Measurements from ENCODE around the gene DHRS1. TPM values are rescaled to one million over a fixed set of nuclear protein-coding genes. Genes with fewer than 3 reads are reported as not detected.
A peak's percentile ranks its signal among the peaks of the same experiment; 100 is the strongest.
"Not testable (repeated sequence)": the region's sequence is repeated elsewhere in the genome, so short reads cannot be mapped to it uniquely, and the experiment has no call there.

Gene DHRS1
- polyA plus RNA-seq, 3 donors, result 31.4 to 61.9 (median 37.9) TPM

DNA sequence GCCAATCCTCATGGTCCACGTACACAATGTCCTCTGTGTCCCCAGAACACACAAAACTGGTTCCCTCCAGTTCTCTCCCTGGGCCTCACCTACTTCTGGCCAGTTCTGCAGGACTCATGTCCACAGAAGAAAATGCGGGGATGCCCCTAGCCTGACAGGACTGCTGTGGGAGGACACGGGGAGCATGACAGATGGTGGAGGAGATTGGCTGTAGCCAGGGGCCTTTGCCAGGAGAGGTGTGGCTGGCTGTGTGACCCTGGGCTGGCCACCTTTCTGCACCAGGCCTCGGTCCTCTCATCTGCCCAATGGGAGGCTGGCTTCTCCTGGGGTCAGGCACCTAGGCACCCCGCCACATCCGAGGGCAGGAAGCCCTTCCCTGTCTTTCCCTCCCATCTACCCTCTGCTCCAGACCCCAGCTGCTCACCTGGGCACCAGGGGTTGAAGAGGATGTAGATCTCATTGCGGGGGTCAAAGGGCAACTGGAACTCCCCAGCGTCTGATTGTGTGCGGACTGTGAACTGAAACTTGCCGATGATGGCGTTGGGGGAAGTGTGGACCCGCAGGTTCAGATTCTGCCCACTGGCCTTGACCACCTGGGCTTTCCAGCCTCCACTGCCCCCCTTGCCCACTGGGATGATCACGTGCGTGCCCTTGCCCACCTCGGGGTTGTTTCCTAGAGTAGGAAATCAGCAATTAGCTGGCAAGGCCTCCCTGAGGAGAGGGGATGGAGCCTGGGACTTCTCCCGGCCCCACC, 39.4 kb downstream of the DHRS1 start:
- no peak for DNase-seq (ENCODE audit: extremely low read depth in 1 of 11, low read depth in 9 of 11, low spot score in 4 of 11)

DNA sequence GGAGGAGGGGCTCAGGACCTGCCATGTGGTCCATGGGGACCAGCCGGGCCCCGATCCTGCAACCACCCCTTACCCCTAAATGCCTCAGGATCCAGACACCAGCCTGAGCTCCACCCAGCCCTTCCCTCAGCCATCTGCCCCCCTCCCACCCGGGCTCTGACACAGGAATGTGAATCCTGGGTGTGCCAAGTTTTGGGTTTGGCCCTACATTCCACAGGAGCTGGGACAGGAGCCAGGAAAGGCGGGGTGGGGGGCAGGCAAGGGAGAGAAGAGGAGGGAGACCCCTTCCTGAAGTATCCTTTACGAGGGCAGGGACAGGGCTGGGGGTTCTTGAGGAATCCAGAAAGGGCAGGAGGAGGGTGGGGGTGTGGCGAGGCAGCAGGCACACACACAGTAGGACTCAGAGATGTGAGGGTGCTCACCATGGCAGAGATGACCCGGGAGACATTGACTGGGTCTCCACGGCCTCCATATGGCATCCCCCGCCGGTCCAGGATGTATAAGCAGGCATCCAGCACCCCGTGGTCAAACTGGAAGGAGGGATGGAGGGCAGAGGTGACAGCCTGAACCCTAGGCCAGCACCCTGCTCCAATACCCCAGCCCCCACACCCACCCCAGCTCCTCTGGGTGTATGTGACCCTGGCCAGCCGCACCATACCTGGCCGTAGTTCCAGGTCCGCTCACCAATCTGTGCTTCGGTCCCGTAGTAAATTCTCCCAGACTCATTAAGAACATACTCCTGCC, 40.1 kb downstream of the DHRS1 start:
- peak in 1 of 11 donors; percentile 5 for DNase-seq (ENCODE audit: extremely low read depth in 1 of 11, low read depth in 9 of 11, low spot score in 4 of 11)

DNA sequence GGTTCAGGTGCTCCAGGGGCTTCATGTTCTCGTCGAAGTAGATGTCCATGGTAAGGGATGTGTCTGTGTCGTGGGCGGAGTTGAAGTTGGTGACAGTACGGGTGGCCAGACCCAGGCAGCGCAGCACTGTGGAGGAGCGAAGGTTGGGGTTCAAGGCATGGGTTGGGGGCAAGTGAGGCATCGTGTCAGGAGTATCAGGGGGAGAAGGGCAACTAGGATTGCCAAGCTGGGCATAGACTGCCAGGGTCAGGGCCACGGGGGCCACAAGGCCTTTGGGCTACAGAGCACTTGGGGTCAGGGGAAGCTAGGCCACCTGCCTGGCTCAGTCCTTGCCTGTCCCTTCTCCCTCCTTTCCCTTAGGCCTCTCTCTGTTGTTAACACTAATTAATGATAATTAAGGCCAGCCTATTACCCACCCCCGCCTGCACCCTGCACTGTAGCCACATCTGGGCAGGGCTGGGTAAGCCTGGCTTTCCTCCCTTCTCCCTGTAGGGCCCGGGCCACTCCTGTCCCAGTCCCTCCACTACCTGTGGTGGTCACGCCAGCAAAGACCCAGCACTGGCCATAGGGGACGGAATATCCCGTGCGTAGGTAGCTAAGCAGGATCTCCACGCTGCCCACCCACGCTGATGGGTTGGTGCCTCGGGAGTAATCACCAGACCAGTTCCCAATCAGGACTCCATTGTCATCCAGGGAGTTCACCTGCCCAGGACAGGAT, 40.9 kb downstream of the DHRS1 start:
- DNase-seq (ENCODE audit: extremely low read depth in 1 of 11, low read depth in 9 of 11, low spot score in 4 of 11), result no peak

DNA sequence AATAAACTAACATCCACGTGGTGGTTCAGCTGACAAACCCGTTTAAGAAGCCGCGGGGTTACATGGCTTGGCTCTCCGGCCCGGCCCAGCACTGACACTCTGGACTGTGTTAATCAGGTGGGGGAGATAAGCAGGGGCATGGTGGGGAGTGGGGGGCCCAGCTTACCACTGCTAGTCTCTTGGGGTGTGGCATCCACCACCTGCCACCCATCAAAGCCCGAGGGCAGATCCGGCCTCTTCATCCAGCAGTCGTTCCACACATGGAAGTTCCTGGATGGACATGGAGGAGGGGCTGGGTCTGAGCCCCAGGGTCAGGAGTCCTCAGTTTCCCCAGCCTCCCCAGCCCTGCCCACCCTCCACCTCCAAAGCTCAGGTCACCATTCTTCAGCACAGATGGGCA, 41.5 kb downstream of the DHRS1 start:
- no peak for DNase-seq (ENCODE audit: extremely low read depth in 1 of 11, low read depth in 9 of 11, low spot score in 4 of 11)

DNA sequence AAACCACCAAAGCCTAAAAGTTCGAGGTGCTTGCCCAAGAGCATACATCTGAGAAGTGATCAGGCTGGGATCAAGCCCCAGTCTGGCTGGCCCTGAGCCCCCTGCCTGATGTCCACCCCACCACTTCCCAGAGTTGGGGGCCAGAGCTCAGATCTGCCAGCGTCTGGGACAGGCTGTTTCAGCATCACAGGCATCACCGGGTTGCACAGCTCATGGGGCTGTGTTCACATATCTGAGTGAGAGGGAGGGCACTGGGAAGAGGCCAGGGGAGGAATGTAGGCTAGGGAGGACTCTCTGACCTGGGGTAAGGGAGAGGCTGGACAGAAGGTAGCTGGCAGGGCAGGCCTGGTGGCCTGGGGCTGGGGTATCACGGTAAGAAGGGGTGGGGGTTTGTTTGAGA, 42.6 kb downstream of the DHRS1 start:
- no peak for DNase-seq (ENCODE audit: extremely low read depth in 1 of 11, low read depth in 9 of 11, low spot score in 4 of 11)

DNA sequence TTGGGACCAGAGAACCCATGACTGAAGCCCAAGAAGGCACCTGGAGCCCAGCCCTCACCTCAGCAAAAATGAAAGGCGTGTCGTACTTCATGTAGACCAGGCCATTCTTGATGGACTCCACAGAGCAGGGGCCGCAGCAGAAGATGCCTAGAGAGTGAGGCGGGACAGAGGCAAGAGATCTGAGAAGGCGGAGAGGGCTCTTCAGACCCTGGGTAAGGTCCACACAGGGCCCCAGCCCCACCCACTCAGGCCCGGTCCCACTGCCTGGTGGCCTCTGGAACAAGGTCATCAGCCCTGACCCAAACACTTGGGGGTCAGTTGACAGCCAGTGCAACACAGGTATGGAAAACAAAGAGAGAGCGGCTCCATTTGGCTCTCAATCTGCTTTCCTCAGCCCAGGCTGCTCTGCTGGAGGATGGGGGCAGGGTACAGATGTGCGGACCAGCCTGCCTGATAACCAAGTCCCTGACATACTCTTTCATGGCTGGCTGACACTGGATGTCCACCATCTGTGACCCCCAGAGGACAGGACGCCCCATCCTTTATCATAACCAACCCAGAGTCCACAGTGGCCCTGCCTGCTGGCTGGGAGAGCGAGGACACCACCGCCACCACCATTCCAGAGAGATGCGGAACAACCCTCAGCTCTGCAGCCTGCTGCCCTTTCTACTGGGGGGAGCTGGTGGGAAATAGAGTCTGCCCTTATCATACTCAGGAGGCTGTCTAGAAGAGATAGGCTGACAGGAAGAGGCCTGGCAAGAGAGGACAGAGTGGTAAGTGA, 43.5 kb downstream of the DHRS1 start:
- DNase-seq (ENCODE audit: extremely low read depth in 1 of 11, low read depth in 9 of 11, low spot score in 4 of 11), result no peak

DNA sequence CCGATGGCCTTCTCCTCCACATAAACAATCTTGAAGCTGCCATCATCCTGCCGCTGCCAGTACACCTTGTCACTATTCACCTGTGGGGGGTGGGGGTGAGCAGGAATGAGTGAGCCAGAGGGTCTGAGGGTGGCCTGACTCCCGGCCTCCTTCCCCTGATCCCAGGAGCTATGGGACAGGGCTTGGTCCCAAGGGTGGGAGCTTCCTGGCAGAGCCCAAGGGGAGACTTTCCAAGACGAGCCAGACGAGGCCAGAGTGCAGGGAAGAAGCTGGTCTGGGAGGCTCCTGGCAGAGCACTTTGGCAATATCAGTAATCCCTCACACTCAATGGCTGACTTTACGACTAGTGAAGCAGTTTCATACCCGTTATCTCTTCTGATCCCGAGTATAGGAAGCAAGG, 44.1 kb downstream of the DHRS1 start:
- DNase-seq (ENCODE audit: extremely low read depth in 1 of 11, low read depth in 9 of 11, low spot score in 4 of 11), result no peak

DNA sequence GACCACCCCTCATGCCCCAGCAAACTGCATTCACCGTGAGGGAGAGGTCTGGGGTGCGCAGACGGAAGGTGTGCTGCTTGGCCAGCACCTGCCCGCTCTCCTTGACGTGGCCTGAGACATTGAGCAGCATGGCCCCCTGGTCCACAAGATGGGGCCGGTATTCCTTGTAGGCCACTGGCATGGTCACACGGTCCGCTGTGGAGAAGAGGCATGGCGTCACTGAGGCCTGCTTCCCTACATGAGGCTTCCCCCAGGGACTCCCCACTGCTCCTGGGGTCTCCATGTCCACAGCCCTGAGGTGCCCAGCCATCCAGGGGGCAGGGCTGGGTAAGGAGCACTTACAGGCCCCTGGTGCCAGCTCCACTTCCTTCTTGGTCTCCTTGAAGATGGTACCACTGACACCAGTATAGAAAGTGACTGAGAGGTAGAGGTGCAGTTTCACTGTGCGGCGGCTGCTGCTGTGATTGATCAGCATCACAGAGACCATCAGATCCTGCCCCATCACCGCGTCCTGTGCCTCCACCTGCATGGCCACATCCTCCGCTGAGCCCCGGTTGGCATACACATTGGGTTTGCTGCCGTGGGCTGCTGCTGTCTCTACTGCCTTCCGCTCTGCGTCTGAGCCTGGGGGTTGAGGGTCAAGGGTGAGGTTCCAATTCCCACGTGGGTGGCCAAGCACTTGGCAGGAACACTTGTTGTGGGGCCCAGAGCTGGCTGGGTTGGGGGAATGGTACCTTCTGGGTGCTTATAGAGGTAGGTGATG, 44.8 kb downstream of the DHRS1 start:
- DNase-seq (ENCODE audit: extremely low read depth in 1 of 11, low read depth in 9 of 11, low spot score in 4 of 11), result no peak

DNA sequence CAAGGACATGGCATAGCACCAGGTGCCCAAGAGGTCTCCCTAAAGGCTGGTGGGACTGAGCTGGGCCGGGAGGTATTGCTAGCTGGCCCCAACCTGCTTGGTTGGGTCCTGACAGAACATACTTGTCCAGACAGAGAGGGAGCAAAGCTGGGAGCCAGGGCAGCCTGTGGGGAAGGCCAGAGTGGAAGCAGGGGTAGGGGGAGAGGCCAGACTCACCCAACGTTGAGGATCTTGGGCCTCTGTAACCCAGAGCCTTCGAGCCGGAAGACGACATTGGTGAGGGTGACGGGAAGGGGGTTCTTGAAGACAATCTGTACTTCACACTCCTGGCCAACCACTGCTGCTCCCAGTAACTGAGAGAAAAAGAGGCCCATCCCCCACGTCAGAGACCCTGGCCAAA, 45.6 kb downstream of the DHRS1 start:
- no peak for DNase-seq (ENCODE audit: extremely low read depth in 1 of 11, low read depth in 9 of 11, low spot score in 4 of 11)

DNA sequence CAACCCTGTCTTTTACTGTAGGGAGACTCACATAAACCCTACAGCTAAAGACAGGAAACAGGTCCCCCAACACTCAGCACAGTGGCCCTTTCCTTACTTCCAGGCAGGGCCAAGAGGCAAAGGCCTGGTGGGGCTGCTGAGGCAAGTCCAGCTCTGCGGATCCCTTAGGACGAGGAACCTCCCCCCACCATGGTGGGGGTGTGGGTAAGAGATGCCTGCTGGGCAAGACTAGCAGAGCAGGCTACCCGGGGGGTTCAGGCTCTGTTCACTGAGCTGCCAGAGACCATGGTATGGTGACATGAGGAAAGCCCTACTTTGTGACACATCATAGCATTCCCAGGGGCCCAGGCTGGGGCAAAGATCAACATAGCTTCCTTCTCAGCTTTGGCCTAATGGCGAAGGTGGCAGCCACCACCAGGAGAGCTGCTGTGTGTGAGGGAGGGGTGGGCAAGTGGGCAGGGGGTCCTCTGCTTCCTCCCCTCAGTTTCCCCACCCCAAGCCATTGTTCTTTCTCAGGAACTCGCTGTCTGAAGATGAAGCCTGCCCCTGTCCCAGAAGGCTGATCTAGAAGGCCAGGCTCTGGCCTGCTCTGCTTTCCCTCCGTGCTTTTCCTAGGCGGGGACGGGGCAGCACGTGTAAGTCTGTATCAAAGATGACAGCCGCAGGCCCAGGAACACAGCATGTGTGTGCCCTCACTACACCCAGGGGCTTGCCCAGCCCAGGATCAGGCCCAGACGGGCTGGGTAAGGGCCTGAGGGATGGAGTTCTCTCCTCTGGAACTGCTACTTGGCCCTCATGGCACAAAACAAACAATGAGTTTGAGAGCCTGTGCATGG, 47.1 kb downstream of the DHRS1 start:
- DNase-seq (ENCODE audit: extremely low read depth in 1 of 11, low read depth in 9 of 11, low spot score in 4 of 11), result no peak

DNA sequence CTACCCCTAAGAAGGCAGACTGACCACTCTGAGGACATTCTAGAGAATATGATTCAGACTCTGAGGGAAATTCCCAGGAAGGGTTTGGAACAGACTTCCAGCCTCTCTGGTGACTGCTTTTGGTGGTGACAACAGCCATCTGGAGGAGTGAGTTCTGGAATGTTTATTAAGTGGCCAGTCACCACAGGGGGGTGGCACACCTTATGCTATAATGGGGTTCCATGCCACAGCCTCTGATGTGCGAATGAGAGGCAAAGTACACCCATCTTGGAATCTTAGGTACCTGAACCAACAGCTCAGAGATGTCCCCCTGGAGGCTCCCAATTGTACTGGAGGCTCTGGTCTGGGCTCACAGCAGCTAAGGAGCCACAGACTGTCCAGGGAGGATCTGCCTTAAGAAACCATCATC, 47.7 kb downstream of the DHRS1 start:
- DNase-seq (ENCODE audit: extremely low read depth in 1 of 11, low read depth in 9 of 11, low spot score in 4 of 11), result no peak

DNA sequence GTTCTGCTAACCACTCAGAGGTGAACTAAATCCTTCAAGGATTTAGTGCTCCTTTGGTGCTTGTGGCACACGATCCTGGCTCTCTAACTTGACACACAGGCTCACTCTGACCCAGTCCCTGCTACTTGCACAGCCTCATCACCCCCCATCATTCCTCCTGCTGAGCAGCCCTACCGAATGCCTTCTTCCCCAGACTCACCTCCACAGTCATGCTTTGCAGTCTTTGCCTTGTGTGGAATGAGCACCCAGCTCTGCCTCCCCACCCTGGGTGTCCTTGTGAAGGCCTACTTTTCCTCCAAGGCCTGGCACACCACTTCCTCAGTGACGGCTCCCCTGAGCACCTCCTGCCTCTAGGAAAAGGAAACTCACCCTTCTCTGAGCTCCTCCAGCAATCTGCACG, 49.2 kb downstream of the DHRS1 start:
- no peak for DNase-seq (ENCODE audit: extremely low read depth in 1 of 11, low read depth in 9 of 11, low spot score in 4 of 11)

DNA sequence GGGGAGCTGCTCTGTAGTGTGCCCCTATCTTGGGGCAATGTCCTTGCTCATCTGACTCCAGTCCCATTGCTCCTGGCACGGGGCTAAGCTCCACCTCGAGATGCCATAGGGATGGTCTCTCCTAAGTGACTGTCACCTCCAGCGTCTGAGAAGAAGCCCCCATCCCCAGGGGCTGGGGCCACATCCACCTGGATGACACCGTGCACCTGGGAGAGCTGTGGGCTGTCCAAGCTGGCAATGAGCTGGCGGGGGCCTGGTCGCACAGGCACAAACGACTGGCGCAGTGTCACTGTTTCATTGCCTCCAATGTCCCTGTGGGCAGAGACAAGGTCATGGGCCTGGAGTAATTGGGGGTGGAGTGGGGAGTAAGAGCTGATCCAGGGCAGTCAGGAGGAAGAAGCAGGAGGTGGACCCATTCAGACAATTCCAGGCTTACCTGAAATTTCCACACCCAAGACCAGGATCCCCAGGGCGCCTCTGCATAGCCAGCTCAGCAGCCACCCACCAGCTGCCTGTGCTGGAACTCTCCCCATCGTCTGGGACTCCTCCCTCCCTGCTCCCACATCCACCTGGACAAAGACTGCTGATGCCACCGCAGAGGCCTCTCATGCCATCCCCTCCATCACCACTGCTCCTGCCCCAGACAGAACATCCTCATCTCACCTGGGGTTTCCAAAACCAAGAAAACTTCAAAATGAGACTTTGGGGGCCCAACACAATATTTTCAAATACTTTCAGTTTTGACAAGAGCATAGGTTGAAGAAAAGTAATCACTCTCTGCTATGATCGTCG, 50.2 kb downstream of the DHRS1 start:
- DNase-seq (ENCODE audit: extremely low read depth in 1 of 11, low read depth in 9 of 11, low spot score in 4 of 11), result no peak

DNA sequence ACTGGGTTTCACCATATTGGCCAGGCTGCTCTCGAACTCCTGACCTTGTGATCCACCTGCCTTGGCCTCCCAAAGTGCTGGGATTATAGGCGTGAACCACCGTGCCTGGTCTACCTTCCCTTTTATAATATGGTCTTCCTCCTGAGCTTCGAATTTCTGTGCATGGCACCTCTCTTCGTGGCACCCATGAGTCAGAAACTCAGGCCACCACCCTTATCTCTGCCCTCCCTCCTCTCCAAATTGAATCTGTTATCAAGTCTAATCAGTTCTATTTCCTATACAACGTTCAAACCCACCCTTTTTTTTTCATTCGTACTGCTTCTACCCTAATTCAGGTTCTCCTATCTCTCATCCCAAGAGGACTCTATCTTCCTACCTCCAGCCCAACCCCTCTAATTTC, 52.2 kb downstream of the DHRS1 start:
- no peak for DNase-seq (ENCODE audit: extremely low read depth in 1 of 11, low read depth in 9 of 11, low spot score in 4 of 11)

DNA sequence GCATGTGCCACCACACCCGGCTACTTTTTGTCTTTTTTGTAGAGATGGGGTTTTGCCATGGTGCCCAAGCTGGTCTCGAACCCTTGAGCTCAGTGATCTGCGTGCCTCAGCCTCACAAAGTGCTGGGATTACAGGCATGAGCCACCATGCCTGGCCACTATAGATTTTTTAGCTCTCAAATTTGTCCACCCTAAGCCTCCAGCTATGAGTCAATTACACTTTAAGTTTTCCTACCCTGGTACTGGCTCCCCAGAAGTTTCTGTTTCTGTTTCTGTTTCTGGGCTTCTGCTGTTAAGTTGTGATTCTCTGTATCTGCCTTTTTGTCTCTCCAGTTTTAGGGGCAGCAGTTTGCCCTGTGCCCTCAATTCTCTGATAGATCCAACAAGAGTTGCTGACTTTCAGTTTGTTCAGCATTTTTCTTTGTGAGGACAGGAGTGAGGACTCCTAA, 52.8 kb downstream of the DHRS1 start:
- no peak for DNase-seq (ENCODE audit: extremely low read depth in 1 of 11, low read depth in 9 of 11, low spot score in 4 of 11)

DNA sequence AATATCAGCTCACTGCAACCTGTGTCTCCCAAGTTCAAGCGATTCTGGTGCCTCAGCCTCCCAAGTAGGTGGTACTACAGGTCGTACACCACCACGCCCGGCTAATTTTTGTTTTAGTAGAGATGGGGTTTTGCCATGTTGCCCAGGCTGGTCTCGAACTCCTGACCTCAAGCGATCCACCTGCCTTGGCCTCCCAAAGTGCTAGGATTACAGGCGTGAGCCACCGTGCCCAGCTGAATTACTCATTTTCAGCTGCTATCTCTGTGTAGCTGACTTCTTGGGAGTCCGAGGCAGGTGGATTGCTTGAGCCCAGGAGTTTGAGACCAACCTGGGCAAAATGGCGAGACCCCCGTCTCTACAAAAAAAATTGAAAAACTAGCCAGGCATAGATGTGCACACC, 54.2 kb downstream of the DHRS1 start:
- not testable (repeated sequence) for DNase-seq (ENCODE audit: extremely low read depth in 1 of 11, low read depth in 9 of 11, low spot score in 4 of 11)

DNA sequence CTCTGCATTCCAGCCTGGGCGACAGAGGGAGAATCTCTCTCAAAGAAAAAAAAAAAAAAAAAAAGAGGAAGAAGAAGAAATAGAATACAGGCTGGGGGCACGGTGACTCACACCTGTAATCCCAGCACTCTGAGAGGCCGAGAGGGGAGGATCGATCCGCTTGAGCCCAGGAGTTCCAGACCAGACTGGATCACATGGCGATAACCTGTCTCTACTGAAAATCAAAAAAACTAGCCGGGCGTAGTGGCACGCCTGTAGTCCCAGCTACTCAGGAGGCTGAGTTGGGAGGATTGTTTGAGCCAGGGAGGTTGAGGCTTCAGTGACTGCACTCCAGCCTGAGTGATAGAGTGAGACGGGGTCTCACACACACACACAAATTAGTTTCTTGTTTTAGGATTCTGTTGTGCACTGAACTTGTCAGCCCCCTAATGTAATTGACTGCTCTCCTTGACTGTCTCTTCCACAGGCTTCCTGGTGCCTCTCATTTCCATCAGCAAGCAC, 56.2 kb downstream of the DHRS1 start:
- no peak for DNase-seq (ENCODE audit: extremely low read depth in 1 of 11, low read depth in 9 of 11, low spot score in 4 of 11)

All from renal cortex interstitium (tissue), 11 donors.